ENCODE data around the gene RBM20. TPM values are rescaled to one million over a fixed set of nuclear protein-coding genes. Genes with fewer than 3 reads are reported as not detected.

Gene RBM20
- total RNA-seq, 3 donors from 2014 or later, result 0.48 to 3.1 (median 1.6) TPM

GRCh38 chr10:110670335-110670734 is 26.2 kb downstream of the RBM20 start:
- Histone ChIP-seq H3K27ac (no peak overlapping the region), H3K9me3 (no peaks in the 10 kb centered on the region), H3K4me3 (no peak overlapping the region), H3K36me3 (no peaks in the 10 kb centered on the region), H3K27me3 (no peaks in the 10 kb centered on the region), H3K4me1 (no peaks in the 10 kb centered on the region)
- intact Hi-C loops (cut with DNase I; ENCODE audit: low total_unique reads), result no loop called here
- no peak for TF ChIP-seq POLR2AphosphoS5 (IDR thresholded peaks at IDR 0.05)
- TF ChIP-seq CTCF (IDR thresholded peaks at IDR 0.05), result no peak
- TF ChIP-seq POLR2A (IDR thresholded peaks at IDR 0.05), result no peak
- no peak for DNase-seq (ENCODE audit: low spot score in 2 of 2)

- peak; percentile 39 to 58 for DNase-seq (ENCODE audit: low spot score in 2 of 2)
- no peaks in the 10 kb centered on the region for H3K36me3 ChIP-seq
- no peaks in the 10 kb centered on the region for H3K9me3 ChIP-seq
- no peak for TF ChIP-seq POLR2AphosphoS5 (IDR thresholded peaks at IDR 0.05)
- TF ChIP-seq CTCF (IDR thresholded peaks at IDR 0.05), result peak; percentile 52 to 74 (median 68)
- no peaks in the 10 kb centered on the region for H3K27me3 ChIP-seq
- H3K27ac ChIP-seq, result peak overlapping the region in 1 of 2 donors; percentile 52
- no peaks in the 10 kb centered on the region for H3K4me1 ChIP-seq
- intact Hi-C loops (cut with DNase I; ENCODE audit: low total_unique reads), result no loop called here
- H3K4me3 ChIP-seq, result peak overlapping the region; percentile 53 to 72 (median 58)
These were observed 27.8 kb downstream of the RBM20 start for GRCh38 chr10:110671788-110672579.

GRCh38 chr10:110672580-110672919 is 28.4 kb downstream of the RBM20 start:
- no peak for TF ChIP-seq POLR2AphosphoS5 (IDR thresholded peaks at IDR 0.05)
- TF ChIP-seq CTCF (IDR thresholded peaks at IDR 0.05), result no peak
- no peak for TF ChIP-seq POLR2A (IDR thresholded peaks at IDR 0.05)
- Histone ChIP-seq H3K27me3 (no peaks in the 10 kb centered on the region), H3K4me1 (no peaks in the 10 kb centered on the region), H3K9me3 (no peaks in the 10 kb centered on the region), H3K36me3 (no peaks in the 10 kb centered on the region), H3K27ac (peak overlapping the region in 1 of 2 donors; percentile 52), H3K4me3 (peak overlapping the region; percentile 53 to 72 (median 58))
- no peak for DNase-seq (ENCODE audit: low spot score in 2 of 2)
- intact Hi-C loops (cut with DNase I; ENCODE audit: low total_unique reads), result no loop called here

- no peaks in the 10 kb centered on the region for H3K9me3 ChIP-seq
- TF ChIP-seq CTCF (IDR thresholded peaks at IDR 0.05) (no peak), POLR2A (IDR thresholded peaks at IDR 0.05) (no peak), POLR2AphosphoS5 (IDR thresholded peaks at IDR 0.05) (no peak)
- no peak overlapping the region for H3K27ac ChIP-seq
- DNase-seq (ENCODE audit: low spot score in 2 of 2), result no peak
- intact Hi-C loops (cut with DNase I; ENCODE audit: low total_unique reads), result no loop called here
- no peaks in the 10 kb centered on the region for H3K36me3 ChIP-seq
- no peaks in the 10 kb centered on the region for H3K4me1 ChIP-seq
- no peaks in the 10 kb centered on the region for H3K27me3 ChIP-seq
- no peak overlapping the region for H3K4me3 ChIP-seq
These were observed 31.9 kb downstream of the RBM20 start for GRCh38 chr10:110676016-110676415.

GRCh38 chr10:110679486-110680272 is 35.5 kb downstream of the RBM20 start:
- TF ChIP-seq POLR2AphosphoS5 (IDR thresholded peaks at IDR 0.05), result no peak
- no peak for TF ChIP-seq POLR2A (IDR thresholded peaks at IDR 0.05)
- no peak for TF ChIP-seq CTCF (IDR thresholded peaks at IDR 0.05)
- DNase-seq (ENCODE audit: low spot score in 2 of 2), result no peak
- H3K27me3 ChIP-seq, result no peaks in the 10 kb centered on the region
- no peaks in the 10 kb centered on the region for H3K4me1 ChIP-seq
- intact Hi-C loops (cut with DNase I; ENCODE audit: low total_unique reads), result no loop called here
- H3K9me3 ChIP-seq, result no peaks in the 10 kb centered on the region
- no peak overlapping the region for H3K4me3 ChIP-seq
- H3K36me3 ChIP-seq, result no peaks in the 10 kb centered on the region
- no peak overlapping the region for H3K27ac ChIP-seq

All from breast epithelium (tissue), 4 donors.